SK-N-SH (cell line): ENCODE results near the gene KIF3C. TPM values are rescaled to one million over a fixed set of nuclear protein-coding genes. Genes with fewer than 3 reads are reported as not detected.

Experiments
- CTCF ChIA-PET: fragments of 300-600, 350-600 bp; formaldehyde crosslinking; extraction: SDS; loops from one replicate; lab custom pipeline; 2021; lab: Yijun Ruan, JAX
- POLR2A ChIA-PET: fragments of 350-600 bp; sonication (Branson Sonifier 250); formaldehyde crosslinking; extraction: SDS; loops from one replicate; lab custom pipeline; 2020; ENCODE audit warnings: antibody characterized with exemption, inconsistent platforms; lab: Yijun Ruan, JAX
- DNase-seq: peaks from one replicate; pipeline ENCODE4 v3.0.0; 2012
- H2AFZ ChIP-seq: fragments of 200-600 bp; sonication (generic); 2 replicates; pipeline ENCODE4 v1.8.1; 2016; ENCODE audit warnings: antibody characterized with exemption, mild to moderate bottlenecking, low read depth
- H3F3A ChIP-seq: fragments of 200-600 bp; sonication (generic); replicated peaks from 2 replicates; pipeline ENCODE3; 2016; ENCODE audit warnings: antibody characterized with exemption, mild to moderate bottlenecking; ENCODE audit not compliant: insufficient read depth
- H3K27ac ChIP-seq, 2 experiments: fragments of 200-500 bp in 1 of 2; fragments of 200-600 bp in 1 of 2; sonication (Bioruptor generic) in 1 of 2; sonication (generic), shearing (Covaris generic) in 1 of 2; 2 replicates each; pipeline versions ENCODE4 v1.5.1 to v1.6.1; 2014 to 2016; ENCODE audit warnings: low read depth in 2 of 2, inconsistent platforms in 1 of 2, low read length in 1 of 2, mild to moderate bottlenecking in 1 of 2, mixed read lengths in 1 of 2
- H3K27me3 ChIP-seq: fragments of 200-600 bp; sonication (generic), shearing (Covaris generic); 2 replicates; pipeline ENCODE4 v1.6.1; 2016; ENCODE audit warnings: mixed run types; ENCODE audit not compliant: insufficient read depth
- H3K36me3 ChIP-seq, 2 experiments: fragments of 200-500 bp in 1 of 2; fragments of 200-600 bp in 1 of 2; sonication (Bioruptor generic) in 1 of 2; sonication (generic) in 1 of 2; replicated peaks in 1 of 2; 2 replicates each; pipeline versions ENCODE3 to v1.5.1; 2014 to 2016; ENCODE audit warnings: low read length in 1 of 2, mild to moderate bottlenecking in 1 of 2; ENCODE audit not compliant: insufficient read depth in 2 of 2, control insufficient read depth in 1 of 2
- H3K4me1 ChIP-seq, 2 experiments: fragments of 200-500 bp in 1 of 2; fragments of 200-600 bp in 1 of 2; sonication (Bioruptor generic) in 1 of 2; sonication (generic), shearing (Covaris generic) in 1 of 2; 2 replicates each; pipeline versions ENCODE4 v1.5.1 to v1.6.1; 2014 to 2016; ENCODE audit warnings: low read depth in 1 of 2, low read length in 1 of 2, mixed run types in 1 of 2; ENCODE audit not compliant: insufficient read depth in 2 of 2, control insufficient read depth in 1 of 2
- H3K4me2 ChIP-seq: fragments of 200-600 bp; sonication (generic), shearing (Covaris generic); 2 replicates; pipeline ENCODE4 v1.6.1; 2017; ENCODE audit warnings: mixed run types
- H3K4me3 ChIP-seq, 2 experiments: fragments of 200-500 bp in 1 of 2; fragments of 200-600 bp in 1 of 2; sonication (Bioruptor generic) in 1 of 2; sonication (generic), shearing (Covaris generic) in 1 of 2; 2 replicates each; pipeline versions ENCODE4 v1.5.1 to v1.8.1; 2014 to 2016; ENCODE audit warnings: low read depth in 2 of 2, inconsistent platforms in 1 of 2, low read length in 1 of 2, mild to moderate bottlenecking in 1 of 2, mixed read lengths in 1 of 2, moderate library complexity in 1 of 2
- H3K79me2 ChIP-seq: fragments of 200-600 bp; sonication (generic); 2 replicates; pipeline ENCODE4 v1.8.1; 2017; ENCODE audit warnings: mild to moderate bottlenecking; ENCODE audit not compliant: insufficient read depth
- H3K9ac ChIP-seq: fragments of 200-600 bp; sonication (generic); 2 replicates; pipeline ENCODE4 v1.6.1; 2017; ENCODE audit warnings: mixed run types
- H3K9me2 ChIP-seq: fragments of 200-600 bp; sonication (generic); 2 replicates; pipeline ENCODE4 v1.6.1; 2017; ENCODE audit warnings: mixed run types
- H3K9me3 ChIP-seq: fragments of 200-600 bp; sonication (generic); 2 replicates; pipeline ENCODE4 v1.6.1; 2017; ENCODE audit warnings: mixed run types, mild to moderate bottlenecking, moderate library complexity
- H4K20me1 ChIP-seq: fragments of 200-600 bp; sonication (generic); 2 replicates; pipeline ENCODE4 v1.6.1; 2017; ENCODE audit warnings: mild to moderate bottlenecking, mixed run types; ENCODE audit not compliant: insufficient read depth
- CHD2 ChIP-seq: fragments of 150-350 bp; IDR thresholded peaks from 2 replicates; pipeline ENCODE4 v1.6.1; 2018; ENCODE audit warnings: low read length; ENCODE audit not compliant: partially characterized antibody
- FOXJ3 ChIP-seq: sonication (generic); formaldehyde crosslinking; IDR thresholded peaks from 2 replicates; pipeline ENCODE4 v1.5.1; 2020; ENCODE audit warnings: mild to moderate bottlenecking, missing genetic modification reagents
- GABPA ChIP-seq: IDR thresholded peaks from 2 replicates; pipeline ENCODE4 v1.4.0; 2012; ENCODE audit warnings: low read depth, mild to moderate bottlenecking
- GATA2 ChIP-seq: sonication (generic); formaldehyde crosslinking; IDR thresholded peaks from 2 replicates; pipeline ENCODE4 v1.5.0; 2020; ENCODE audit warnings: mild to moderate bottlenecking, missing genetic modification reagents
- JUND ChIP-seq: IDR thresholded peaks from 2 replicates; pipeline ENCODE4 v1.4.0; 2012
- MEF2A ChIP-seq: IDR thresholded peaks from 2 replicates; pipeline ENCODE4 v1.4.0; 2012; ENCODE audit warnings: low read depth, borderline replicate concordance
- NRF1 ChIP-seq: IDR thresholded peaks from 2 replicates; pipeline ENCODE4 v1.6.1; 2012; ENCODE audit warnings: low read depth, mild to moderate bottlenecking, low read length
- RAD21 ChIP-seq: IDR thresholded peaks from 2 replicates; pipeline ENCODE4 v1.6.1; 2012; ENCODE audit warnings: mild to moderate bottlenecking, low read length
- RFX5 ChIP-seq: IDR thresholded peaks from 2 replicates; pipeline ENCODE4 v1.6.1; 2012; ENCODE audit warnings: mild to moderate bottlenecking, improper control_type of control experiment, low read length
- TCF12 ChIP-seq: IDR thresholded peaks from 2 replicates; pipeline ENCODE4 v1.4.0; 2012
- WGBS: methylation state at CpG from one replicate; pipeline ENCODE4 v1.1.6; 2017; ENCODE audit warnings: low lambda C conversion rate; 5-methylcytosine and 5-hydroxymethylcytosine counted together
- polyA plus RNA-seq, 3 experiments: library from polyadenylated mRNA; depleted of rRNA; stranded (reverse); fragments of >200 nt; gene quantifications; 2 replicates each; pipeline ENCODE4 v1.2.3, GENCODE V29; 2012
- TF ChIP-seq, protein P1 (sequence below): fragments of 200-600 bp; sonication (generic); IDR thresholded peaks from 2 replicates; pipeline ENCODE4 v1.6.1; 2017; ENCODE audit warnings: antibody characterized with exemption, mild to moderate bottlenecking, moderate library complexity
- TF ChIP-seq, protein P2 (sequence below): IDR thresholded peaks from 2 replicates; pipeline ENCODE4 v1.4.0; 2012; ENCODE audit warnings: low read depth
- TF ChIP-seq, protein P3 (sequence below): IDR thresholded peaks from 2 replicates; pipeline ENCODE4 v1.6.1; 2012; ENCODE audit warnings: mild to moderate bottlenecking, low read depth, low read length, moderate library complexity

KIF3C gene
- polyA plus RNA-seq, 1 of the 3 experiments (the other 2 are of a cell fraction), result 29.5 TPM

DNA sequence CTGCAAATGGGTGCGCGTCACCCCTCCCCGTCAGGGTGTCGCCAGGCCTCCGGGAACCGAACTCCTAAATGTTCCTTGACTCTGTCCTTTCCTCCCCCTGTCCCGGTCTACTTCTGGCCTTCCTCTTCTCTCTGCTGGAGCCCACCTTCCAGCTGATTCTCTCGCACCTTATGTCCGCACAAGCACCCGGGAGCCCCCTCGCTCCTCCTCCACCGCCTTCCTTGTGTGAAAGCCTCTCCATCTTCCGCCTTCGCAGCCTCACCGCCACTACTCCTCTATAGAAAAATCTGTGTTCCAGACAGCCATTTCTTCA lies 627 bp upstream of the KIF3C start:
- Histone ChIP-seq H3K4me2 (peak overlapping the region; percentile 99; the same call in 1 of the 2 replicates), H3K9me2 (no peaks in the 10 kb centered on the region), H3F3A (peaks cover 13% of the 10 kb centered on the region), H3K27ac (peak overlapping the region in 1 of 2 experiments; percentile 87; a peak in 2 of 4 replicates), H3K27me3 (no peaks in the 10 kb centered on the region), H3K9me3 (no peaks in the 10 kb centered on the region), H3K9ac (no peak overlapping the region), H3K36me3 (peaks cover 4 to 6% of the 10 kb centered on the region in 2 experiments), H4K20me1 (peaks cover 6% of the 10 kb centered on the region; the same call in 1 of the 2 replicates), H2AFZ (peak overlapping the region; percentile 93), H3K4me3 (peak overlapping the region; percentile 84 to 90), H3K4me1 (peaks cover 33 to 42% of the 10 kb centered on the region in 2 experiments), H3K79me2 (peaks cover 39% of the 10 kb centered on the region)
- 93% methylated on average over 15 of the region's 15 CpGs for WGBS
- TF ChIP-seq CHD2 (peak; percentile 5), RAD21 (no peak)
- CTCF ChIA-PET, result interaction anchor here (1.1 to 6.7 kb wide), 7 partner anchors 9 to 162 kb away, joined by 4 to 51 read pairs (median 9); partner anchors contain the start of gene RAB10
- DNase-seq, result no peak
- POLR2A ChIA-PET, result interaction anchor here (0.6 to 1.9 kb wide), 2 partner anchors 22 to 51 kb away, joined by 5 to 11 read pairs; partner anchors contain the start of gene RAB10

DNA sequence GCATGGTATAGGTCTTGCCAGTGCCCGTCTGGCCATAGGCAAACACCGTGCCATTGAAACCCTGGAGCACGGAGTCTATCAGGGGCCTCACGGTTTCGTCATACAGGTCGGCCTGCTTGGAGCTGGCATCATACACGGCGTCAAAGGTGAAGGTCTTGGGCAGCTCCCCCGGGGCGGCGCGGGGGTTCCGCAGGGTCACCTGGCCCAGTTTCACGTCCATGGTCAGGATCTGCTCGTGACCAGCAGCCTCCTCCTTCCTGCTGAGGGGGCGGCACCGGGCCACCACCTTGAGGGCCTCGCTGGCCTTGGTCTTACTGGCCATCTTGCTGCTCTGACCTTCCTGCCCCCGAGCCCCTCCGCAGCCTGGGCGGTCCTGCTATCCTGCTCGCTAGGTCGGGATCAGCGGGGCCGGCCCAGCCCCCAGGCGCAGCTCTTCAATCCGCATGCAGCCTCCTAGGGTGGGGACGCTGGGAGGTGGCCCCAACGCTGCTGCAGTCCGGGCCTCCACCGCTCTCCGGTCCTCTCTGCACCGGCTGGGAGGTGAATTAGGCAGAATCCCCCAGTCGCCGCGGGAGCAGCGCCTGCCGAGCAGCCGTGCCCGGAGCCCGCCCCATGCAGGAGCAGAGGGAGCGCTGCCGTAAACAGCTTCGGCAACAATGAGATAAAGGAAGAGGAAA lies 563 bp downstream of the KIF3C start:
- H2AFZ ChIP-seq, result peak overlapping the region; percentile 86
- 9% methylated on average over 22 of the region's 44 CpGs for WGBS
- peaks cover 50% of the 10 kb centered on the region for H3K79me2 ChIP-seq
- H3K9ac ChIP-seq, result peak overlapping the region; percentile 87
- H3K4me3 ChIP-seq, result peak overlapping the region; percentile 84 to 90
- POLR2A ChIA-PET, result interaction anchor here (0.8 to 1.9 kb wide), 2 partner anchors 52 to 319 kb away, joined by 3 to 11 read pairs; partner anchors contain the start of gene RAB10
- peaks cover 4 to 7% of the 10 kb centered on the region in 2 experiments for H3K36me3 ChIP-seq
- H3K4me2 ChIP-seq, result peak overlapping the region; percentile 99
- CTCF ChIA-PET, result interaction anchor here (0.8 to 6.7 kb wide), 11 partner anchors 8 to 169 kb away, joined by 3 to 51 read pairs (median 4); partner anchors contain the start of gene RAB10
- H4K20me1 ChIP-seq, result peaks cover 6% of the 10 kb centered on the region; the same call in 1 of the 2 replicates
- DNase-seq, result peak; percentile 82
- peaks cover 13% of the 10 kb centered on the region for H3F3A ChIP-seq
- peak overlapping the region; percentile 40 to 87 for H3K27ac ChIP-seq
- no peaks in the 10 kb centered on the region for H3K9me3 ChIP-seq
- no peaks in the 10 kb centered on the region for H3K9me2 ChIP-seq
- H3K27me3 ChIP-seq, result no peaks in the 10 kb centered on the region
- peaks cover 45 to 53% of the 10 kb centered on the region in 2 experiments for H3K4me1 ChIP-seq
- TF ChIP-seq NRF1 (no peak), GABPA (no peak), TCF12 (no peak), GATA2 (CRISPR knock-in tag) (0 out of 2 replicates have a peak, but pooled peaks have one; percentile 8), FOXJ3 (CRISPR knock-in tag) (no peak), JUND (no peak), MEF2A (no peak), RFX5 (no peak)
- TF ChIP-seq, protein P1, sequence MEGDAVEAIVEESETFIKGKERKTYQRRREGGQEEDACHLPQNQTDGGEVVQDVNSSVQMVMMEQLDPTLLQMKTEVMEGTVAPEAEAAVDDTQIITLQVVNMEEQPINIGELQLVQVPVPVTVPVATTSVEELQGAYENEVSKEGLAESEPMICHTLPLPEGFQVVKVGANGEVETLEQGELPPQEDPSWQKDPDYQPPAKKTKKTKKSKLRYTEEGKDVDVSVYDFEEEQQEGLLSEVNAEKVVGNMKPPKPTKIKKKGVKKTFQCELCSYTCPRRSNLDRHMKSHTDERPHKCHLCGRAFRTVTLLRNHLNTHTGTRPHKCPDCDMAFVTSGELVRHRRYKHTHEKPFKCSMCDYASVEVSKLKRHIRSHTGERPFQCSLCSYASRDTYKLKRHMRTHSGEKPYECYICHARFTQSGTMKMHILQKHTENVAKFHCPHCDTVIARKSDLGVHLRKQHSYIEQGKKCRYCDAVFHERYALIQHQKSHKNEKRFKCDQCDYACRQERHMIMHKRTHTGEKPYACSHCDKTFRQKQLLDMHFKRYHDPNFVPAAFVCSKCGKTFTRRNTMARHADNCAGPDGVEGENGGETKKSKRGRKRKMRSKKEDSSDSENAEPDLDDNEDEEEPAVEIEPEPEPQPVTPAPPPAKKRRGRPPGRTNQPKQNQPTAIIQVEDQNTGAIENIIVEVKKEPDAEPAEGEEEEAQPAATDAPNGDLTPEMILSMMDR, result 0 out of 2 replicates have a peak, but pooled peaks have one; percentile 5
- TF ChIP-seq, protein P2, sequence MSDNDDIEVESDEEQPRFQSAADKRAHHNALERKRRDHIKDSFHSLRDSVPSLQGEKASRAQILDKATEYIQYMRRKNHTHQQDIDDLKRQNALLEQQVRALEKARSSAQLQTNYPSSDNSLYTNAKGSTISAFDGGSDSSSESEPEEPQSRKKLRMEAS, result no peak; the same call in 1 of the 2 replicates
- TF ChIP-seq, protein P3, sequence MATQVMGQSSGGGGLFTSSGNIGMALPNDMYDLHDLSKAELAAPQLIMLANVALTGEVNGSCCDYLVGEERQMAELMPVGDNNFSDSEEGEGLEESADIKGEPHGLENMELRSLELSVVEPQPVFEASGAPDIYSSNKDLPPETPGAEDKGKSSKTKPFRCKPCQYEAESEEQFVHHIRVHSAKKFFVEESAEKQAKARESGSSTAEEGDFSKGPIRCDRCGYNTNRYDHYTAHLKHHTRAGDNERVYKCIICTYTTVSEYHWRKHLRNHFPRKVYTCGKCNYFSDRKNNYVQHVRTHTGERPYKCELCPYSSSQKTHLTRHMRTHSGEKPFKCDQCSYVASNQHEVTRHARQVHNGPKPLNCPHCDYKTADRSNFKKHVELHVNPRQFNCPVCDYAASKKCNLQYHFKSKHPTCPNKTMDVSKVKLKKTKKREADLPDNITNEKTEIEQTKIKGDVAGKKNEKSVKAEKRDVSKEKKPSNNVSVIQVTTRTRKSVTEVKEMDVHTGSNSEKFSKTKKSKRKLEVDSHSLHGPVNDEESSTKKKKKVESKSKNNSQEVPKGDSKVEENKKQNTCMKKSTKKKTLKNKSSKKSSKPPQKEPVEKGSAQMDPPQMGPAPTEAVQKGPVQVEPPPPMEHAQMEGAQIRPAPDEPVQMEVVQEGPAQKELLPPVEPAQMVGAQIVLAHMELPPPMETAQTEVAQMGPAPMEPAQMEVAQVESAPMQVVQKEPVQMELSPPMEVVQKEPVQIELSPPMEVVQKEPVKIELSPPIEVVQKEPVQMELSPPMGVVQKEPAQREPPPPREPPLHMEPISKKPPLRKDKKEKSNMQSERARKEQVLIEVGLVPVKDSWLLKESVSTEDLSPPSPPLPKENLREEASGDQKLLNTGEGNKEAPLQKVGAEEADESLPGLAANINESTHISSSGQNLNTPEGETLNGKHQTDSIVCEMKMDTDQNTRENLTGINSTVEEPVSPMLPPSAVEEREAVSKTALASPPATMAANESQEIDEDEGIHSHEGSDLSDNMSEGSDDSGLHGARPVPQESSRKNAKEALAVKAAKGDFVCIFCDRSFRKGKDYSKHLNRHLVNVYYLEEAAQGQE, result no peak
